Activated naive CD8-positive, alpha-beta T cell treated with anti-CD3 and anti-CD28 coated beads for 36 hours (primary cell): Measurements from ENCODE around the gene FADD. TPM values are rescaled to one million over a fixed set of nuclear protein-coding genes. Genes with fewer than 3 reads are reported as not detected.

Experiments used
- DNase-seq: peaks from one replicate; pipeline ENCODE4 v3.0.0; 2021
- H3K27ac Mint-ChIP-seq: one replicate; pipeline ENCODE4 v1.8.0; 2022; ENCODE audit warnings: mild to moderate bottlenecking, moderate library complexity, mixed read lengths
- H3K27me3 Mint-ChIP-seq: one replicate; pipeline ENCODE4 v1.8.0; 2022; ENCODE audit warnings: mild to moderate bottlenecking, mixed read lengths
- H3K36me3 Mint-ChIP-seq: one replicate; pipeline ENCODE4 v1.8.0; 2021; ENCODE audit warnings: mild to moderate bottlenecking, mixed read lengths
- H3K4me1 Mint-ChIP-seq: one replicate; pipeline ENCODE4 v1.8.0; 2021; ENCODE audit warnings: mixed read lengths
- H3K4me3 Mint-ChIP-seq: one replicate; pipeline ENCODE4 v1.8.0; 2022; ENCODE audit warnings: mild to moderate bottlenecking, moderate library complexity, mixed read lengths
- H3K9me3 Mint-ChIP-seq: one replicate; pipeline ENCODE4 v1.8.0; 2022; ENCODE audit warnings: mixed read lengths
- total RNA-seq, 2 experiments: library from RNA; stranded (reverse); gene quantifications; one replicate each; pipeline ENCODE4 v1.2.3, GENCODE V29; 2021

FADD gene
- total RNA-seq, 2 experiments from 2014 or later, result 31.5 to 32.7 TPM

- no peak overlapping the region for H3K27ac Mint-ChIP-seq
- no peaks in the 10 kb centered on the region for H3K27me3 Mint-ChIP-seq
- H3K36me3 Mint-ChIP-seq, result no peaks in the 10 kb centered on the region
- H3K4me1 Mint-ChIP-seq, result no peaks in the 10 kb centered on the region
- DNase-seq, result no peak
- no peak overlapping the region for H3K4me3 Mint-ChIP-seq
- H3K9me3 Mint-ChIP-seq, result no peaks in the 10 kb centered on the region
Observed at GRCh38 chr11:70230151-70230839, 27.2 kb downstream of the FADD start.

- no peak for DNase-seq
- no peaks in the 10 kb centered on the region for H3K4me1 Mint-ChIP-seq
- no peak overlapping the region for H3K4me3 Mint-ChIP-seq
- no peaks in the 10 kb centered on the region for H3K36me3 Mint-ChIP-seq
- no peaks in the 10 kb centered on the region for H3K27me3 Mint-ChIP-seq
- no peak overlapping the region for H3K27ac Mint-ChIP-seq
- no peaks in the 10 kb centered on the region for H3K9me3 Mint-ChIP-seq
Observed at GRCh38 chr11:70230840-70231710, 28.0 kb downstream of the FADD start.

- no peaks in the 10 kb centered on the region for H3K27me3 Mint-ChIP-seq
- no peaks in the 10 kb centered on the region for H3K36me3 Mint-ChIP-seq
- DNase-seq, result no peak
- H3K27ac Mint-ChIP-seq, result no peak overlapping the region
- H3K4me1 Mint-ChIP-seq, result no peaks in the 10 kb centered on the region
- H3K9me3 Mint-ChIP-seq, result no peaks in the 10 kb centered on the region
- no peak overlapping the region for H3K4me3 Mint-ChIP-seq
Observed at GRCh38 chr11:70233034-70233433, 29.9 kb downstream of the FADD start.

- Mint-ChIP-seq H3K27ac (no peak overlapping the region), H3K4me3 (no peak overlapping the region), H3K4me1 (no peaks in the 10 kb centered on the region), H3K36me3 (no peaks in the 10 kb centered on the region), H3K27me3 (no peaks in the 10 kb centered on the region), H3K9me3 (no peaks in the 10 kb centered on the region)
- no peak for DNase-seq
Observed at GRCh38 chr11:70233511-70233934, 30.4 kb downstream of the FADD start.

GRCh38 chr11:70233962-70234361 lies 30.9 kb downstream of the FADD start:
- Mint-ChIP-seq H3K4me1 (no peaks in the 10 kb centered on the region), H3K27ac (no peak overlapping the region), H3K27me3 (no peaks in the 10 kb centered on the region), H3K4me3 (no peak overlapping the region), H3K36me3 (no peaks in the 10 kb centered on the region), H3K9me3 (no peaks in the 10 kb centered on the region)
- DNase-seq, result no peak

GRCh38 chr11:70240337-70240736 lies 37.2 kb downstream of the FADD start:
- Mint-ChIP-seq H3K27me3 (peaks cover 5% of the 10 kb centered on the region), H3K4me1 (no peaks in the 10 kb centered on the region), H3K4me3 (no peak overlapping the region), H3K36me3 (no peaks in the 10 kb centered on the region), H3K27ac (no peak overlapping the region), H3K9me3 (no peaks in the 10 kb centered on the region)
- DNase-seq, result no peak

- Mint-ChIP-seq H3K4me1 (no peaks in the 10 kb centered on the region), H3K36me3 (no peaks in the 10 kb centered on the region), H3K27me3 (peaks cover 5% of the 10 kb centered on the region), H3K4me3 (no peak overlapping the region), H3K27ac (no peak overlapping the region), H3K9me3 (no peaks in the 10 kb centered on the region)
- DNase-seq, result no peak
Observed at GRCh38 chr11:70241709-70242108, 38.6 kb downstream of the FADD start.

- Mint-ChIP-seq H3K27ac (no peak overlapping the region), H3K4me3 (no peak overlapping the region), H3K27me3 (peaks cover 5% of the 10 kb centered on the region), H3K9me3 (peaks cover 1% of the 10 kb centered on the region), H3K4me1 (no peaks in the 10 kb centered on the region), H3K36me3 (no peaks in the 10 kb centered on the region)
- no peak for DNase-seq
Observed at GRCh38 chr11:70242885-70243284, 39.8 kb downstream of the FADD start.

GRCh38 chr11:70243912-70244652 lies 41.0 kb downstream of the FADD start:
- Mint-ChIP-seq H3K4me3 (no peak overlapping the region), H3K27ac (no peak overlapping the region), H3K27me3 (peaks cover 5% of the 10 kb centered on the region), H3K9me3 (peaks cover 1% of the 10 kb centered on the region), H3K36me3 (no peaks in the 10 kb centered on the region), H3K4me1 (no peaks in the 10 kb centered on the region)
- no peak for DNase-seq

- Mint-ChIP-seq H3K27me3 (peaks cover under 1% of the 10 kb centered on the region), H3K9me3 (peaks cover 1% of the 10 kb centered on the region), H3K27ac (no peak overlapping the region), H3K4me1 (no peaks in the 10 kb centered on the region), H3K36me3 (no peaks in the 10 kb centered on the region), H3K4me3 (no peak overlapping the region)
- no peak for DNase-seq
Observed at GRCh38 chr11:70244698-70245097, 41.6 kb downstream of the FADD start.

GRCh38 chr11:70246196-70246595 lies 43.1 kb downstream of the FADD start:
- Mint-ChIP-seq H3K4me3 (no peak overlapping the region), H3K36me3 (no peaks in the 10 kb centered on the region), H3K27ac (no peak overlapping the region), H3K4me1 (no peaks in the 10 kb centered on the region), H3K9me3 (peaks cover 1% of the 10 kb centered on the region), H3K27me3 (no peaks in the 10 kb centered on the region)
- no peak for DNase-seq

GRCh38 chr11:70247042-70247709 lies 44.1 kb downstream of the FADD start:
- Mint-ChIP-seq H3K4me1 (no peaks in the 10 kb centered on the region), H3K36me3 (no peaks in the 10 kb centered on the region), H3K9me3 (peaks cover 1% of the 10 kb centered on the region), H3K4me3 (no peak overlapping the region), H3K27ac (no peak overlapping the region), H3K27me3 (no peaks in the 10 kb centered on the region)
- no peak for DNase-seq

GRCh38 chr11:70247710-70248072 lies 44.6 kb downstream of the FADD start:
- no peak for DNase-seq
- no peak overlapping the region for H3K4me3 Mint-ChIP-seq
- H3K4me1 Mint-ChIP-seq, result no peaks in the 10 kb centered on the region
- no peaks in the 10 kb centered on the region for H3K36me3 Mint-ChIP-seq
- H3K9me3 Mint-ChIP-seq, result peaks cover 1% of the 10 kb centered on the region
- no peaks in the 10 kb centered on the region for H3K27me3 Mint-ChIP-seq
- H3K27ac Mint-ChIP-seq, result no peak overlapping the region

GRCh38 chr11:70250876-70251658 lies 48.0 kb downstream of the FADD start:
- H3K27ac Mint-ChIP-seq, result peak overlapping the region; percentile 25
- no peaks in the 10 kb centered on the region for H3K36me3 Mint-ChIP-seq
- DNase-seq, result no peak
- peaks cover 1% of the 10 kb centered on the region for H3K9me3 Mint-ChIP-seq
- H3K4me3 Mint-ChIP-seq, result no peak overlapping the region
- no peaks in the 10 kb centered on the region for H3K4me1 Mint-ChIP-seq
- H3K27me3 Mint-ChIP-seq, result no peaks in the 10 kb centered on the region
